Ectodermal cell (in vitro differentiated cells): ENCODE measurements around the gene GAR1. TPM values are rescaled to one million over a fixed set of nuclear protein-coding genes. Genes with fewer than 3 reads are reported as not detected.
"Not testable (repeated sequence)": the region's sequence is repeated elsewhere in the genome, so short reads cannot be mapped to it uniquely, and the experiment has no call there.

Source experiments
- H3K27ac ChIP-seq: 2 replicates; pipeline ENCODE4 v1.7.0; 2013; ENCODE audit warnings: mild to moderate bottlenecking, low read depth, low read length; ENCODE audit not compliant: insufficient read depth, poor library complexity, severe bottlenecking
- H3K27me3 ChIP-seq: 2 replicates; pipeline ENCODE4 v1.7.0; 2013; ENCODE audit warnings: mild to moderate bottlenecking, low read length; ENCODE audit not compliant: insufficient read depth, control insufficient read depth, poor library complexity, severe bottlenecking
- H3K36me3 ChIP-seq: one replicate; pipeline ENCODE4 v1.7.0; 2013; ENCODE audit warnings: low read length; ENCODE audit not compliant: control insufficient read depth, insufficient read depth
- H3K4me1 ChIP-seq: one replicate; pipeline ENCODE4 v1.7.0; 2013; ENCODE audit warnings: low read length; ENCODE audit not compliant: control insufficient read depth, insufficient read depth
- H3K4me3 ChIP-seq: 2 replicates; pipeline ENCODE4 v1.7.0; 2013; ENCODE audit warnings: low read depth, low read length, control low read depth; ENCODE audit not compliant: insufficient read depth
- H3K9me3 ChIP-seq: 2 replicates; pipeline ENCODE4 v1.7.0; 2013; ENCODE audit warnings: mild to moderate bottlenecking, low read length, moderate library complexity; ENCODE audit not compliant: control insufficient read depth
- WGBS, 2 experiments: methylation state at CpG; one replicate each; pipeline ENCODE4 v1.1.7; 2013; ENCODE audit warnings: missing lambda C conversion rate in 2 of 2; 5-methylcytosine and 5-hydroxymethylcytosine counted together
- polyA plus RNA-seq, 4 experiments: library from polyadenylated mRNA; stranded (reverse); fragments of 50-300 nt; gene quantifications; one replicate each; pipeline ENCODE4 v1.2.3, GENCODE V29; 2013

GAR1 gene
- 37.0 TPM for polyA plus RNA-seq (2013, experiment 1 of 4)
- polyA plus RNA-seq (2013, experiment 2 of 4) = 43.4 TPM
- polyA plus RNA-seq (2013, experiment 3 of 4) = 27.2 TPM
- 26.5 TPM for polyA plus RNA-seq (2013, experiment 4 of 4)

- H3K4me1 ChIP-seq = peaks cover 7% of the 10 kb centered on the region
- 2% methylated on average over 53 of the region's 53 CpGs for WGBS, 2 experiments
Observed at GRCh38 chr4:109815151-109816081, at the start of gene GAR1. Gene GAR1, plus strand, starts transcription at chr4:109815762. Its CDS starts 403 bp downstream, at chr4:109816165.

GRCh38 chr4:109782092-109782491 is 33.5 kb upstream of the GAR1 start:
- not testable (repeated sequence) for H3K27ac ChIP-seq
- WGBS, 2 experiments = 80 to 95% methylated on average over 1 of the region's 2 CpGs

More at GRCh38 chr4:109815151-109816081, at the start of gene GAR1:
- peaks cover 10% of the 10 kb centered on the region for H3K36me3 ChIP-seq
- H3K27me3 ChIP-seq = no peaks in the 10 kb centered on the region
- peak within 1 kb of the TSS; percentile 84 for H3K4me3 ChIP-seq
- H3K27ac ChIP-seq = peak within 1 kb of the TSS; percentile 60
- no peaks in the 10 kb centered on the region for H3K9me3 ChIP-seq

GRCh38 chr4:109786846-109787245 is 28.7 kb upstream of the GAR1 start:
- H3K36me3 ChIP-seq = no peaks in the 10 kb centered on the region
- WGBS, 2 experiments = 100% methylated on average over 1 of the region's 1 CpG
- no peak overlapping the region for H3K4me3 ChIP-seq
- no peaks in the 10 kb centered on the region for H3K9me3 ChIP-seq
- H3K27me3 ChIP-seq = no peaks in the 10 kb centered on the region
- no peaks in the 10 kb centered on the region for H3K4me1 ChIP-seq
- no peak overlapping the region for H3K27ac ChIP-seq

More at GRCh38 chr4:109782092-109782491, 33.5 kb upstream of the GAR1 start:
- not testable (repeated sequence) for H3K4me1 ChIP-seq, H3K4me3 ChIP-seq, H3K27me3 ChIP-seq, H3K36me3 ChIP-seq, H3K9me3 ChIP-seq

- Histone ChIP-seq H3K9me3 (no peaks in the 10 kb centered on the region), H3K36me3 (no peaks in the 10 kb centered on the region), H3K27me3 (no peaks in the 10 kb centered on the region), H3K4me3 (no peak overlapping the region), H3K4me1 (no peaks in the 10 kb centered on the region), H3K27ac (no peak overlapping the region)
- WGBS, 2 experiments = no CpG with 5 or more reads among the region's 1 CpG
Observed at GRCh38 chr4:109787807-109788206, 27.8 kb upstream of the GAR1 start.

- no peak overlapping the region for H3K4me3 ChIP-seq
- no peaks in the 10 kb centered on the region for H3K9me3 ChIP-seq
- H3K27ac ChIP-seq = no peak overlapping the region
- WGBS, 2 experiments = 94 to 95% methylated on average over 6 of the region's 6 CpGs
- no peaks in the 10 kb centered on the region for H3K36me3 ChIP-seq
- H3K4me1 ChIP-seq = no peaks in the 10 kb centered on the region
- H3K27me3 ChIP-seq = no peaks in the 10 kb centered on the region
Observed at GRCh38 chr4:109795059-109795458, 20.5 kb upstream of the GAR1 start.

GRCh38 chr4:109798866-109799265 is 16.7 kb upstream of the GAR1 start:
- Histone ChIP-seq H3K4me3 (no peak overlapping the region), H3K9me3 (no peaks in the 10 kb centered on the region), H3K36me3 (no peaks in the 10 kb centered on the region), H3K27ac (no peak overlapping the region), H3K4me1 (no peaks in the 10 kb centered on the region), H3K27me3 (no peaks in the 10 kb centered on the region)

GRCh38 chr4:109801099-109801789 is 14.3 kb upstream of the GAR1 start:
- Histone ChIP-seq H3K9me3 (no peaks in the 10 kb centered on the region), H3K27me3 (no peaks in the 10 kb centered on the region), H3K4me3 (no peak overlapping the region), H3K36me3 (no peaks in the 10 kb centered on the region), H3K4me1 (no peaks in the 10 kb centered on the region), H3K27ac (no peak overlapping the region)
- WGBS, 2 experiments = 90 to 92% methylated on average over 4 of the region's 4 CpGs

GRCh38 chr4:109801895-109802319 is 13.7 kb upstream of the GAR1 start, which contains the start of gene CFI:
Gene CFI, minus strand, starts transcription at chr4:109801999. Its CDS starts 28 bp downstream, at chr4:109801971.
- H3K27ac ChIP-seq = no peak within 1 kb of the TSS
- H3K36me3 ChIP-seq = no peaks in the 10 kb centered on the region
- H3K4me3 ChIP-seq = no peak within 1 kb of the TSS
- no peaks in the 10 kb centered on the region for H3K4me1 ChIP-seq
- WGBS, 2 experiments = 83 to 89% methylated on average over 2 of the region's 2 CpGs
- H3K9me3 ChIP-seq = no peaks in the 10 kb centered on the region
- no peaks in the 10 kb centered on the region for H3K27me3 ChIP-seq

- H3K4me1 ChIP-seq = no peaks in the 10 kb centered on the region
- H3K9me3 ChIP-seq = no peaks in the 10 kb centered on the region
- no peaks in the 10 kb centered on the region for H3K36me3 ChIP-seq
- H3K4me3 ChIP-seq = no peak overlapping the region
- H3K27me3 ChIP-seq = no peaks in the 10 kb centered on the region
- H3K27ac ChIP-seq = no peak overlapping the region
- 32 to 44% methylated on average over 4 of the region's 4 CpGs for WGBS, 2 experiments
Observed at GRCh38 chr4:109803924-109804571, 11.5 kb upstream of the GAR1 start.
